Activated T-cell treated with anti-CD3 and anti-CD28 coated beads, Interleukin-2, amount 50 U/mL, for 1 hour (primary cell): ENCODE measurements around the gene WWOX.
"Not testable (repeated sequence)": the region's sequence is repeated elsewhere in the genome, so short reads cannot be mapped to it uniquely, and the experiment has no call there.

Experiments used
- DNase-seq: peaks from one replicate; pipeline ENCODE4 v3.0.0-alpha.2; 2020

The WWOX gene

DNA sequence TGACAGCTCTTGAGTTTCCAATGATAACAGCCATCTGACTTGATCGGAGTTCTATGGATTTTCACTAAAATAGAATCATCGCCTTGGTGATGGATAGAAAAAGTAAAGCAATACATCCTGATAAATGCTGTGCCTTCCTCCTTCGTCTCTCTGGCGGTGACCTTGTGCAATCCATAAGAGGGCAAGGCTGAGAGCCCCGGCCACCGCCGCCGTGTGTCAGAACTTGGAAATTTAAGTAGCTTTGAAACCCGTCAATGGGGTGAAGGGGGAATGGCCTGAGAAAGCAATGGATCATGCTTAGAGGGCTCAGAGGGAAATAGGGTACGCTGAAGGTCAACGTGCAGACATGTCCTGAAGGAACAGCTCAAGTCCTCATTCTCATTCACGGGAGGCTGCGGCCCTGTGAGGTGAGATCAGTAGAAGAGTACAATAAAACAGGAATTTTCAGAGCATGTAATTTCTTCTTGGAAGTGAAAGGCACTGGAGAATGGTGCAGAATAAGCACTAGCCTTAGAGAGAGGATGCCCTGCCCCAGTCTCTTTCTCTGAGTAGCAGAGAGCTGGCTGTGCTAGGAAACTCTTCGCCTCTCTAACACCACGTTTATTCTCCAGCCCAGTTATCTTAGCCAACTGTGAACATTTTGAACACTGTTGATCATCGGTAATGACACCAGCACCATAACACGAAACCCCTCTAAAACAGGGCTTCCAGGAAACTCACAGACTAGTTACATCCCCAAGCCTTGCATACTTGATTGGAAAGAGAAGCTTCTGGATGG is 573.5 kb downstream of the WWOX start:
- no peak for DNase-seq

DNA sequence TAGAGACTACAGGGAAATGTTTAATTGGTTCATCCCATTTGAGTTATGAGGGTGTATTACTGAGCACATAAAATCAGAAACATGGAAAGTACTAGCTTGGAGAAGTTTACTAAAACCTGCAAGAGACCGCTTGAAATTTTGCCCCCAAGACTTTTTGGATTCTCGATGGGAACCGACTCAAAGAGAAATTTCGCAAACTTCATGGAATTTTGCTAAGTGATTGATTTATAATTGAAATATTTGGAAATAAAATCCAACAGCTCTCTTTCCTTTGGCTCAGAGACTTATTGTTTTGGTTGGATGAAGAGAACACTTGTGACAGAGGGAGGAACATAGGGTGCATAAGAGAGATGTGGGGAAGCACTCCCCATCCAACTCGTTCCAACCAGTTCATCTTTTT is 574.4 kb downstream of the WWOX start:
- no peak for DNase-seq

DNA sequence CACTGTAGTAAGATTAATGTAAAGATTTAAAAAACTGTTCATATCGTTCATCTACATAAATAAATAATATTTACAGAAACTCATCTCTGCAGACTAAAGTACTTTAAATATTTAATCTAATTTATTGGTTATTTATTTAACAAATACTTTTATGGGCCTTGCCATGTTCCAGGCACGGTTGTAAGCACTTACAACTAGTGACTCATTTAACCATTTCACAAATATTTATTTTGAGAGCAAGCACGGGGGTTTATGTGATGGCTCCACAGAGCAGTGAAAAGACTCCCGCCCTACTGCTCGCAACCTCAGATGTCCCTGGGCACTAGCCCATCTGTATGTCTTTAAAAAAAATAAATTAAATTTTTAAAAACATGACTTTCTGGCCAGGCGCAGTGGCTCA is 575.9 kb downstream of the WWOX start:
- no peak for DNase-seq

DNA sequence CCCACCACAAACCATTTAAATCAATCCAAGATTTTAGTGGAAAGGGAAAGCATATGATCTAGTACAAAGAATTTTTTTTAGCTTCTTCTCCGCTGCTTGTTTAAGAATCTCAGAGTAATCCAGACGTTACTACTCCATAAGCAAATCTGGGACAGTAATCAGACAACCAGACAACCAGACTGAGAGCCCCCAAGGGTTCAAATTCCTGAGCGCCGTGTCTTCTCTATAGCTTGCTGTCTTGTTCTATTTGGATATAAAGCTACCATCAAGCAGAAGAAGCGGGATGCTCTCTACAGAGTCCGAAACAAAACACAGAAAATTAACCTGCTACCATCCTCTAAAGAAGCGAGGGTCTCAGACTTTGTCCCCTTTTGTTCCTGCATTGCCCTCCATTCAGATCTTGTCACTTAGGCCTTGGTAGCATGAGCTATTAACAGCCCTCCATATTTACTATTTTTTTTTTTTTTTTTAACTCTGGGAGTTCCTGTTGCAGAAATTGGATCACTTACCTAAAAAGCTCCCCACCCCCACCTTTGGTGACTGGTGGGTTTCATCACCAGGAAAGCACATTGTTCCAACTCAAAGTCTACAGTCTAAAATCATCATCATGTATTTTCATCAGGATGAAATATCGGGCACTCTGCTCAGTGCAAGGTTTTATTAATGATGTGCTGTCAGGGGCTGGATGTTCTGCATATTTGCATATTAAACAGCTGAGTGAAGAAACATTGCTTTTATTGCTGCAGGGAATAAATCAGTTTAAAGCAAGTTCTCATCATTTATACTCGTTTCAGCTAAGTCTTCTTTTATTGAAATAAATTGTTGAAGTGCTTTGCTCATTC is 576.7 kb downstream of the WWOX start:
- DNase-seq: no peak

DNA sequence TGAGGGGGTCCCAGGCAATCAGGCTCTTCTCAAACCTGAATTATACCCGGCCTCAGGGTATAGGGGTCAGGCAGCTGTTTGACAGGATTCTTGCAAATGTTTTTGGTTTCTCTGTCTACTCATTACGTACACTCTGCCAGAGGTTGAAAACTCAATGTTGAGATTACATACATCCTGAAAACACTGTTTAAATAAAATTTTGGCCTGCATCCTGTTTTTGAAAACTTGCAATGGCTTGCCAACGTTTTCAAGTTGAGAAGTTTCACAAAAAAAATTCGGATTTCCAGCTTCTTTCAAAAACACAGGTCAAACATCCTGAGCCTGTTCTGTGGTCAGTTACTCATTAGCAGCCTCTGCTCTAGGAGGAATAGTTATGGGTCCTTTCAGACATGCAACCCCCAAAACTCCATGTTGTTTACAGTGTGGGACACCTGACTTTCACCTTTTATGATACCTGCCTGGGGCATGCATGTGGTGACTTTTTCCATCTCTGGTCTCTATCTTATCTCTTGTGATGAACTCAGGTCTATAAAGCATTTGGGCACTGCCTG is 577.8 kb downstream of the WWOX start:
- DNase-seq: no peak

DNA sequence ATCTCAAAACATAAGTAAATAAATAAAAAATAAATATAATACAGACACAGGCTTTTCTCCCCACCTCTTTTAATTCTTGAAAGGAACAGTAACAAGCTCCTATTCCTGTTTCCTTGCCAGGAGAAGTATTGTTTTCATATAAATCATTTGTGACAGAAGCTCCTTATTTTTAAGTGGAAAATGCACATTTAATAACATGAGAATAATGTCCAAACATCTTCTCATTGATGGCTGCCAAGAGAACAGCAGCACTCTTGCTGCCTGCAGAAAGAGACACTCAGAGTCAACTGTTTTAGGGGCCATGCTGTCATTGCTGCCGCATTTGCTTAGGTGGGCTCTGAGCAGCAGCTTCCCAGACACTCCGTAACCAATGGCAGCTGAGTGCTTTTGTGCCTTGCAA is 580.1 kb downstream of the WWOX start:
- DNase-seq: no peak

DNA sequence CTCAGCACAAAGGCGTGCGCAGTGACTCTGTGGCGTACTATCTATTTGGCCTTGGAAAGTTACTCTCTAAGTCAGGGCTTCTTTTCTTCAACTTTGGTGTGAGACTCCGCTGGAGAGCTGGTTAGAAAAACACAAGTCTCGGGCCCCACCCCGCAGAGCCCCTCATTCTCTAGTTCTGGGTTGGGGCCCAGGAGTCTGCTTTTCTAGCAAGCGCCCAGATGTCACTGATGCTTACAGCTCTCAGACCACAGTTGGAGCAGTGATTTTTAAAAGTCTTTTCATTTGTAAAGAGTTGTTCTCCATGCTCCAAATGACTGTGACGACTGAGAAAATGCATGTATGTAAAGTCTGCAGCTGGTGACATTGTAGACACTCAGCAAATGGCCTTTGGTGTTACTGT is 582.3 kb downstream of the WWOX start:
- DNase-seq: no peak

DNA sequence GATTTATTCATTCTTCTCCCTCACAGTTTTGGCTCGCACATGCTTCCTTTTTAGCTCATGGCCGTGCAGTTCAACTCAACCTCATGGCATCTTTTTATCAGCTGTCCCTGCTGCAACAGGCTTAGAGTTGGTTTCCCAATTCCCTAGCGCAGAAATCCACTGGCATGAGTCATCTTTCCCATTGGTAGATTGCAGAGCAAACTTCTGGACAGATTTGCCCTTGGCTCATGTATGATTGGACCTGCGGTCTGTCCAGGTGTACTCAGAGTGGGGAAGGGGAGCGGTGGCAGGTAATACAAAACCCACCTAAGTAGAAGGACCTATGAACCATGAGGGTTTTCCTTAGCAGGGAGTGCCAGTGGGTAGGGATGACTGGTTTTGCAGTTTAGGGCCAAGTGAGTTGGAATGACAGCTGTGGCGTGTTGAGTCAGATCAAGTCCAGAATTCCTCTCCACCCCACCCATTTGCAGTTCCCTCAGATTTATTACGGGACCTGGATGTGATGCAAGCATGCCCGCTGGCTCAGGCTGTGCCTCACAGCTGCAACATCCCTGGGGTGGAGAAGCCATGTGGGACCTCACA is 584.7 kb downstream of the WWOX start:
- DNase-seq: no peak

DNA sequence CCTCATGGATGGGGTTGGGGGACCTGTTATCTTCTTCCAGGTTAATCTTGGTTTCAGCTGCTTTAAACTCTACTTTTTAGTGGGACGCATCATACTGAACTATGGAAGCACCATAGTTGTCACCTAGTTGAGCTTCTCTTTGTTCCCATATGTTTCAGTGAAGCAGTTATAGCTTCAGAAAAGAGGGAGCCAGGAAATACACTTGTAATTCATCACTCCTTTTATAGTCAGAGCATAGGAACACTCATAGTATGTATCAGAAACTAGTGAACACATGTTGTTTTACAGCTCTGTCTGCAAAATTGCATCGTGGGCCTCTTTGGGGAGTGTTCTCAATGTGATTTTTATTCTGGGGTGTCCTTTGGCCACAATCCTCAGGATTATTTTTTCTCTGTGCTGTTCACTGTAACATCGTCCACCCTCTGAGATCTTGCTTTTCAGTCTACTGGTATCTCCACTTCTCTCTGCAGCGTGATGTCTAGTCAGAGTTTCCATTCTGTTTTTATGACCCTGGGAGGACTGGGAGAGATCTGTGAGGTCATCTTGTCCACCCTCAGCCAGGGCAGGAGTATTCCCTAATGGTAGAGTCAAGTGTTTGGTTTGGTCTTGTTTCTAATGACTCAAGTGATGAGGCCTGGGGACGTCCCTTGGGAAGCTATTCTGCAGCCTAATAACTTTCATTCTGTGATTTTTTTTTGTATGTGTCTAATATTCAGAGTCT is 585.4 kb downstream of the WWOX start:
- no peak for DNase-seq

DNA sequence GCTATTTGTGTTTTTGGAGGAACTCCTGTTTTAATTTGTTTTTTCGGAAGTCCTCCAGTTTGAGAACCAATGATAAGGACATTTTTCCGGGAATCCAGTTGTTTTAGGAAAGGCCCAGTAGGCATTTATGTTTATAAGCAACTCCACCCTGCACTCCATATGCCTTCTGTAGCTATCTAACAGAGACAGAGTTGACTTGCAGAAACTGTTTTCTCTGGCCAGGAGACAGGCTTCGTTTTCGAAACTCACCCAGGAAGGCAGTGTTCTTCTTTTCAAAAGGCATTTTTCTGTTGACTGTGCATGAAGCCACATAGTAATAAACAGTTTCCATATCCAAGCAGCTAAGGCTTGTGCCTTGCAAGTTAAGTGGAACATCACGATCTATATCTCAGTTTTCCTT is 587.1 kb downstream of the WWOX start:
- DNase-seq: no peak

DNA sequence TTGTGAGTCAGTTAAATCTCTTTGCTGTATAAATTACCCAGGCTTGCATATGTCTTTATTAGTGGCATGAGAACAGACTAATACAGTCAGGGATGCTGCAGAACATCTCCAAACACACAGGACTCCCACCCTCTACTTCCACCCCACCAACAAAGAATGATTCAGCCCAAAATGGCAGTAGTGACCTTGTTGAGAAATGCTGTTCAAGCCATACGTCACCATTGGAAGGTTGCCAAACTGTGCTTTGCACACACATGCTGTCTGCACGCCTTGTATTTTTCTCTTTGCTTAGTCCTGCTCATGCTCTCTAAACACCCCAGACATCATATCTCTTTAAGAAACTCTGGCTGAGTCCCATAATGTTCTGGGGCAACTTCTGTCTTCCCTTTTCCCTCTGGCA is 589.6 kb downstream of the WWOX start:
- DNase-seq: no peak

DNA sequence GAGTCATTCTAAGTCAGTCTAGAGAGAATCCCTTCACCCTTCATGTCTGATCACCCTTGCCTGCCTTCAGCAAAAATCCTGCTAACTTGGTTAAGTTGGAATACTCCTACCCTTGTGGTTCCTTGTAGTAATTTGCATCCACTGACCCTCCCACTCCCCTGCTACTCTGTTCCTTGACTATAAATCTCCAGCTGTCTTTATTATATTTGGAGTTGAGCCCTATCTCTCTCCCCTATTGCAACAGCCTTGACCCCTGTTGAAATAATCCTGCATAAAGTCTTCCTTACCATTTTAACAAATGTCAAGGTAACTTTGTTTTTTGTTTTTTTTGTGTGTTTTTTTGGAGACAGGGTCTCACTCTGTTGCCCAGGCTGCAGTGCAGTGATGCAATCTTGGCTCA is 590.1 kb downstream of the WWOX start:
- DNase-seq: no peak

DNA sequence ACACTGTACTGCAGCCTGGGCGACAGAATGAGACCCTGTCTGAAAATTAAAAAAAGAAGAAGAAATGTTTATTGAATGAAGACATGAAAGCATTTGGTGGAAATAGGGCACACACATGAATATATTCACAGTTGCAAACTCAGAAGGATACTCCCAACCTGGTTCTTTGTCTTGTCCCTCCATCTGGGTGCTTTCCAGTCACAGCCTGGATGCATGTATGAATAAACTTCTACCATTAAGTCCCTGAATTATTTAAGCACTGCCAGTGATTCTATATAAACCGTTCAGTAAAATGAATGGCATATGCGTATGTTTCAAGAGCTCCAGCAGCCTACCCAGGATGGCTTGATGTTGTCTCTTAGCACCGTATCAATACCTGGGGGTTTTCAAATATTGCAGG is 591.1 kb downstream of the WWOX start:
- DNase-seq: no peak

DNA sequence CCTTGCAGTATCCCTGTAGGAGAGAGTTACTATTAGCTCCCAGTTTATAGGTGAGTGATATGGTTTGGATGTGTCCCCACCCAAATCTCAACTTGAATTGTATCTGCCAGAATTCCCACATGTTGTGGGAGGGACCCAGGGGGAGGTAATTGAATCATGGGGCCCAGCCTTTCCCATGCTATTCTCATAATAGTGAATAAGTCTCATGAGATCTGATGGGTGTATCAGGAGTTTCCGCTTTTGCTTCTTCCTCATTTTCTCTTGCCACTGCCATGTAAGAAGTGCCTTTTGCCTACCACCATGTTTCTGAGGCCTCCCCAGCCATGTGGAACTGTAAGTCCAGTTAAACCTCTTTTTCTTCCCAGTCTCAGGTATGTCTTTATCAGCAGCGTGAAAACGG is 592.3 kb downstream of the WWOX start:
- DNase-seq: not testable (repeated sequence)

DNA sequence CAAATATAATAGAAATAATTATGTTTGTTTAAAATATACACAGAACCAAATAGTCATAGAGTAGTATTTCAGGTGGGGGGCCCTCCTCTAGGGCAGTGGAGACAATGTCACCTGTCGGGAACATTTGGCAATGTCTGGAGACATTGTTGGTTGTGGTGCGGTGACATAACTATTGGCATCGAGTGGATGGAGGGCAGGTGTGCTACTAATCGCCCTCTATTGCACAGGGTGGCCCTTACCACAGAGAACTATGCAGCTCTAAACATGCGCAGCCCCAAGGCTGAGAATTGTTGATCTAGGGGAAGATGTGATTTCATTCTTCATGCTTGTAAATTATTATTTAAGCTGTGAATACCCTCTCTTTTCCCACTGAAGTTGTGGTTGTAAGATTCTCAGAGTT is 594.0 kb downstream of the WWOX start:
- no peak for DNase-seq

DNA sequence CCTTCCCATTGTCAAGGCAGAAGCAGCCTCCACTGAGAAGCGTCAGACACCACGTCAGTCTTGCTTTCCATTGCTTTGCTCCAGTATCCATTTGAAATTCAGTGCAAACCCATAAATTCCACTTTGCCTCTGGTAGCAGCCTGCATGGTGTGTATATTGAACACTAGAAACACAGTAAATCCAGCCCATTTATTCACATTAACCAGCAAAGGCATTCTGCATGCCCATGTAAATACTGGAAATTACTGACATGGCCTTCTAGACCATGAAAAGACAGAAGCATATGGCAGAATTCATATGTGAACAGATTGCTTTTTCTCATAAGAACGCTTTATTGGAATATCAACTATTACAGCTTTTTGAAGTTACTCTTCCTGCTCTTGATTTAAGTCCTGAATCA is 595.0 kb downstream of the WWOX start:
- DNase-seq: no peak

DNA sequence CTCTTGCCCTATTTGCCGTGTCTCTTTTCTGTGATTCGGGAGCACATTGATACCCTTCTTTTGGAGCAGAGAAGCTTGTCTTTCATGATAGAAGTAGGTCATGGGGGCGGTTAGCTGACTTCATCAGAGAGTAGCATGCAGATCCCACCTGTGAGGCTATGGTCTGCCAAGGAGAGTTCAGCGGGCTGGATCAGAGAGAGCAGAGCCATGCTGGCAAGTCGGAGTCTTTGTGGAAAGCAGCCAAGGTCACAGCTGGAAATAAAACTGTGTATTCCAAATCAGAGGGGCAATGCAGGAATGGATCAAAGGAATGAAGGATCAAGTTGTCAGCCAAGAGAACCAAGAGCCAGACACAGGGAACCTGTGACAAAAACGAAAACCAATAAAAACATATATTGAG is 595.9 kb downstream of the WWOX start:
- DNase-seq: no peak

DNA sequence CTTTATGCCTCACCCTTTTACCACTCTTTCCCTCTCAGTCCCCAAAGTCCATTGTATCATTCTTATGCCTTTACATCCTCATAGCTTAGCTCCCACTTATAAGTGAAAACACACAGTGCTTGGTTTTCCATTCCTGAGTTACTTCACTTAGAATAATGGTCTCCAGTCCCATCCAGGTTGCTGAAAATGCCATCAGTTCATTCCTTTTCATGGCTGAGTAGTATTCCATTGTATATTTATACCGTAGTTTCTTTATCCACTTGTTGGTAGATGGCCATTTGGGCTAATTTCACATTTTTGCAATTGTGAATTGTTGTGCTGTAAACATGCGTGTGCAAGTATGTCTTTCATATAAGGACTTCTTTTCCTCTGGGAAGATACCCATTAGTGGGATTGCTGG is 597.3 kb downstream of the WWOX start:
- no peak for DNase-seq

DNA sequence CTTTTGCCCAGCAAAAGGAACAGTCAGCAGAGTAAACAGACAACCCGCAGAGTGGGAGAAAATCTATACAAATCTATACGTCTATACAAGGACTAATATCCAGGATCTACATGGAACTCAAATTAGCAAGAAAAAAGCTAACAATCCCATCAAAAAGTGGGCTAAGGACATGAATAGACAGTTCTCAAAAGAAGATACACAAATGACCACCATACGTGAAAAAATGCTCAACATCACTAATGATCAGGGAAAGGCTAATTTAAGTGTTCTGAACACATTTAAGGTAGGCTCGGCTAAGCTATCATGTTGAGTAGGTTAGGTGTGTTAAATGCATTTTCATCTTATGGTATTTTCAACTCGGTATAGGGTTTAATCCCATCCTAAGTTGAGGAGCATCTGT is 598.0 kb downstream of the WWOX start:
- no peak for DNase-seq

DNA sequence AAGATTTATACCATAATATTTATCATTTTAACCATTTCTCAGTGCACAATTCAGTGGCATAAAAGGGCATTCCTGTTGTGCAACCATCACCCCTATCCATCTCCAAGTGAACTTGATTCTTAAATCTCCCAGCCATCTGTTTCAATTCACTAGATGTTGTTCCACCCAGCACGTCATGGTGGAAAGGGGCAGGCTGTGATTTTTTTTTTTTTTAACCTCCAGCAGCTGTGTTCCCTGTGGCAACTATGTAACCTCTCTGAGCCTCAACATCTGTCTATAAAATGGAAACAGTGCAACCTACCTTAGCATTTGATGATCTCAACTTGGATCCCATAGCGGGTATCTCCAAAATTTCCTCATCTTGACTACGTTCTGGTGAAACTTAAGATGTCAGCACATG is 604.5 kb downstream of the WWOX start:
- no peak for DNase-seq

DNA sequence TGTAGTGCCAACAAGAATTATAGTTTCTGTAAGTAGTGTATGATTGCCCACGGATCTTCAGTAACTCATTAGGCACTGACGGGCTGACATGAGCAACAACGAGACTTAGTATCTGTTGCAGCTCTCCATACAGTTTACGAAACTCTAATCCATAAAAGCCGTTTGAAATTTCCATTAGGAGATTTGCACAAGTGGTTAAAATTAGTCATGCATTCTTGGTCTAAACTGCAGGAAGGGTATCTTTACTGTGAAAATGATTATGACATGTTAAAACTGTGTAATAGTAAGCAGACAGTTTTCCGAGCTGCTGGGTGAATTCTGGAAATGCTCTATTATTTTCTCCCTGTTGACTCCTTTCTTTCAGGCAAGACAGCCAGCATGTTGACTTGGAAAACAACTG is 605.0 kb downstream of the WWOX start:
- DNase-seq: no peak

DNA sequence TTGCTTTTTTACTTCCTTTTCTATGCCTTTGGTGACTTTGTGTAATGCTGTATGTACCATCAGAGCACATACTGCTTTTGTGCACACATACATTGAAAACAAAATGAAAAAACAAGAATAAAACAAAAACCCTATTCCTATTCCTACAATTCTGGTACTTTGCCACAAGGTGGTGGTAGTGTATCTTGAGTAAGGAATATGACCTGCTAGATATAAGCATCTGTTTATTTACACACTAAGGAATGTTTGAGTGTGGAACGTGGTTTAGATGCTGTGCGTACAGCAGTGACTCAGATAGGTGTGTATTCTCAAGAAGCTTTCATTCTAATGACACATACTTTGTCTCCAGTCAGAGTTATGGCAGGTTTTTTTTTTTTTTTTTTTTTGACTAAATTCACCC is 606.2 kb downstream of the WWOX start:
- no peak for DNase-seq

DNA sequence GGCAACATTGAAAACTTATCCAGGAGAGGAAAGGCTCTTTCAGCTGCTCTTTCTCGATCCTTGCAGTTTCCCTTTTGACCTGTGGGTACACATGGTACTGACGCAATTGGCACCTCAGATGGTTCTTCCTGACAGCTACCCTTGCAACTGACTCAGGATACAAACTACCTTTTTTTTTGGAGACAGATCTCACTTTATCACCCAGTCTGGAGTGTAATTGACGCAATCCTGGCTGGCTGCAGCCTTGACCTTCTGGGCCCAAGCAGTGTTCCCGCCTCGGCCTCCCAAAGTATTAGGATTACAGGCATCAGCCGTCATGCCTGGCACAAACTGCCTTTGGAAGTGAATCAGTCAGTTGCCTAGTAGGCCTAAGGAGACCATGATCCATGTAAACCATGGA is 607.2 kb downstream of the WWOX start:
- no peak for DNase-seq
